ENCODE measurements around the gene GPD2. TPM values are rescaled to one million over a fixed set of nuclear protein-coding genes. Genes with fewer than 3 reads are reported as not detected.
"Not testable (repeated sequence)": the region's sequence is repeated elsewhere in the genome, so short reads cannot be mapped to it uniquely, and the experiment has no call there.

The GPD2 gene
- total RNA-seq, 4 donors from 2014 or later, result 19.5 to 26.0 (median 22.5) TPM

DNA sequence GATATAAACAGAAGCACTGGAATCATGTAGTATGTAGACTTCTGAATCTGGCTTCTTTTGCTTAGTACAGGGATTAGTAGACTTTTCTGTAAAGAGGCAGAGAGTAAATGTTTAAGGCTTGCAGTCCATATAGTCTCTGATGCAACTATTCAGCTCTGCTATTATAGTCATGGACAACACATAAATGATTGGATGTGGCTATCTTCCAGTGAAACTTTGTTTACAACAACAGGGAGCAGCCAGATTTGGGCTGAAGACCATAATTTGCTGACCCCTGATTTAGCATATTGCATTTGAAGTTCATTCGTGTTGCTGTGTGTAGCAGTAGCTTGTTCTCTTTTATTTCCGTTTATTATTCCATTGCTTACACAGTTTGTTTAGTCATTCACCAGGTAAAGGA, 55.0 kb downstream of the GPD2 start:
- Histone ChIP-seq H3K4me3 (no peak overlapping the region), H3K9me3 (no peaks in the 10 kb centered on the region), H3K27me3 (no peaks in the 10 kb centered on the region), H3K36me3 (no peaks in the 10 kb centered on the region), H3K4me1 (peaks cover 0 to 7% (median 4%) of the 10 kb centered on the region in 4 donors), H3K27ac (replicated peaks in 1 of 4) (no peak overlapping the region)
- intact Hi-C loops (cut with DNase I), result no loop called here
- WGBS, result 81% methylated on average over 2 of the region's 2 CpGs
- no peak for DNase-seq (ENCODE audit: extremely low spot score)
- TF ChIP-seq, protein P1, sequence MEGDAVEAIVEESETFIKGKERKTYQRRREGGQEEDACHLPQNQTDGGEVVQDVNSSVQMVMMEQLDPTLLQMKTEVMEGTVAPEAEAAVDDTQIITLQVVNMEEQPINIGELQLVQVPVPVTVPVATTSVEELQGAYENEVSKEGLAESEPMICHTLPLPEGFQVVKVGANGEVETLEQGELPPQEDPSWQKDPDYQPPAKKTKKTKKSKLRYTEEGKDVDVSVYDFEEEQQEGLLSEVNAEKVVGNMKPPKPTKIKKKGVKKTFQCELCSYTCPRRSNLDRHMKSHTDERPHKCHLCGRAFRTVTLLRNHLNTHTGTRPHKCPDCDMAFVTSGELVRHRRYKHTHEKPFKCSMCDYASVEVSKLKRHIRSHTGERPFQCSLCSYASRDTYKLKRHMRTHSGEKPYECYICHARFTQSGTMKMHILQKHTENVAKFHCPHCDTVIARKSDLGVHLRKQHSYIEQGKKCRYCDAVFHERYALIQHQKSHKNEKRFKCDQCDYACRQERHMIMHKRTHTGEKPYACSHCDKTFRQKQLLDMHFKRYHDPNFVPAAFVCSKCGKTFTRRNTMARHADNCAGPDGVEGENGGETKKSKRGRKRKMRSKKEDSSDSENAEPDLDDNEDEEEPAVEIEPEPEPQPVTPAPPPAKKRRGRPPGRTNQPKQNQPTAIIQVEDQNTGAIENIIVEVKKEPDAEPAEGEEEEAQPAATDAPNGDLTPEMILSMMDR (IDR thresholded peaks at IDR 0.05), result no peak
- no peak for TF ChIP-seq EP300 (IDR thresholded peaks at IDR 0.05)
- TF ChIP-seq POLR2A (IDR thresholded peaks at IDR 0.05; ENCODE audit: low read depth), result no peak
- TF ChIP-seq POLR2AphosphoS5 (IDR thresholded peaks at IDR 0.05), result no peak

DNA sequence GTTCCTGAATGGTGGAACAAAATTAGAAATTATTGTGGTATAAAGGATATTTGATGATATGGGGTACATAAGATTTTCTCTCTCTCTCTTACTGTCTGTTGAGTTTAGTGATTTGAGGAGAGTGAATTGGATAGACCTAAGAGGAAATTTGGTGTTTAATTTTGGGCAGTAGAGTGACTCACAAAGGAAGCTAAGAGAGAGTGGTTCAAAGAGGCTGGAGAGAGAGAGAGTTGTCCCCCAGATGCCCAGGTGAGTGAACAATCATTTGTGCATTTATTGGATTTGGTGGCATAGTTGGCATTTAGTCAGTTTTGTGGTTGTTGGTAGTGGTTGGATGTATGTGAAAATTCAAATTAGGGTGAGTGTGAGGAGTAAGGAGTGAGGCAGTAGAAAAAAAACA, 56.8 kb downstream of the GPD2 start:
- no peaks in the 10 kb centered on the region for H3K27me3 ChIP-seq
- H3K9me3 ChIP-seq, result no peaks in the 10 kb centered on the region
- peaks cover 0 to 7% (median 4%) of the 10 kb centered on the region in 4 donors for H3K4me1 ChIP-seq
- no peak overlapping the region for H3K27ac ChIP-seq (replicated peaks in 1 of 4)
- H3K4me3 ChIP-seq, result no peak overlapping the region
- no peaks in the 10 kb centered on the region for H3K36me3 ChIP-seq
- DNase-seq (ENCODE audit: extremely low spot score), result no peak
- intact Hi-C loops (cut with DNase I), result no loop called here
- TF ChIP-seq, protein P1 (IDR thresholded peaks at IDR 0.05), result no peak
- no peak for TF ChIP-seq EP300 (IDR thresholded peaks at IDR 0.05)
- no peak for TF ChIP-seq POLR2AphosphoS5 (IDR thresholded peaks at IDR 0.05)
- no peak for TF ChIP-seq POLR2A (IDR thresholded peaks at IDR 0.05; ENCODE audit: low read depth)

DNA sequence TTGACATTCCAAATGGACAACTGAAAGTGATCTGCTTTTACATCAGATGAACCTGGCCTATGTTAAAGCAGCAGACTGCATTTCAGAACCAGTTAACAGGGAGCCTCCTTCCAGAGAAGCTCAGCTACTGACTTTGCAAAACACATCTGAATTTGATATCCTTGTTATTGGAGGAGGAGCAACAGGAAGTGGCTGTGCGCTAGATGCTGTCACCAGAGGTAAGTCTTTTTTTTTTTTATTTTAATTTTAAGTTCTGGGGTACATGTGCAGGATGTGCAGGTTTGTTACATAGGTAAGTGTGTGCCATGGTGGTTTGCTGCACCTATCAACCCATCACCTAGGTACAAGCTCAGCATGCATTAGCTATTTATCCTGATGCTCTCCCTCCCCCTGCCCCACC, 59.8 kb downstream of the GPD2 start:
- H3K27me3 ChIP-seq; intact Hi-C loops (cut with DNase I); H3K9me3 ChIP-seq; H3K4me1 ChIP-seq; DNase-seq (ENCODE audit: extremely low spot score); H3K36me3 ChIP-seq; H3K27ac ChIP-seq (replicated peaks in 1 of 4); H3K4me3 ChIP-seq: not testable (repeated sequence)
- 85% methylated on average over 1 of the region's 1 CpG for WGBS

DNA sequence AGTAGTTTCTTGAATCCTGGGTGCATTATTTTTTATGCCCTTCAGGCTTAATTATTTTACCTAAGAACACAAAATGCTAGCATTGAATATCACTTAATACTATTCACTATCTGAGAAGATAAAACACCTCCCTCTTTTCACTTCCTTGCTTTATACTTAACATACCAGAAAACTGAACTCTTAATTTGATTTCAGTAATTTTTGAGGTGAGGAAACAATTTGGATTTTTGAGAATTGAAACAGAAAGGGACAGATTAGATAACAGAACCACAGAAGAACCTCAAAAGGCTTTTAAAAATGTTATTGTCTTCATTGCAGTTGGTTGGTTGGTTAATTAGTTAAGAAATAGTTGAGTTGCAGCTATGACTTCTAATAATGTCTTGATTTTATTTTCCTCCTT, 69.5 kb downstream of the GPD2 start:
- no peaks in the 10 kb centered on the region for H3K9me3 ChIP-seq
- H3K36me3 ChIP-seq, result peaks cover 0 to under 1% (median 0%) of the 10 kb centered on the region in 4 donors
- TF ChIP-seq, protein P1 (IDR thresholded peaks at IDR 0.05), result no peak
- TF ChIP-seq EP300 (IDR thresholded peaks at IDR 0.05) (no peak), POLR2A (IDR thresholded peaks at IDR 0.05; ENCODE audit: low read depth) (no peak), POLR2AphosphoS5 (IDR thresholded peaks at IDR 0.05) (no peak)
- DNase-seq (ENCODE audit: extremely low spot score), result no peak
- H3K27me3 ChIP-seq, result no peaks in the 10 kb centered on the region
- intact Hi-C loops (cut with DNase I), result no loop called here
- no peaks in the 10 kb centered on the region for H3K4me1 ChIP-seq
- H3K27ac ChIP-seq (replicated peaks in 1 of 4), result no peak overlapping the region
- no peak overlapping the region for H3K4me3 ChIP-seq

DNA sequence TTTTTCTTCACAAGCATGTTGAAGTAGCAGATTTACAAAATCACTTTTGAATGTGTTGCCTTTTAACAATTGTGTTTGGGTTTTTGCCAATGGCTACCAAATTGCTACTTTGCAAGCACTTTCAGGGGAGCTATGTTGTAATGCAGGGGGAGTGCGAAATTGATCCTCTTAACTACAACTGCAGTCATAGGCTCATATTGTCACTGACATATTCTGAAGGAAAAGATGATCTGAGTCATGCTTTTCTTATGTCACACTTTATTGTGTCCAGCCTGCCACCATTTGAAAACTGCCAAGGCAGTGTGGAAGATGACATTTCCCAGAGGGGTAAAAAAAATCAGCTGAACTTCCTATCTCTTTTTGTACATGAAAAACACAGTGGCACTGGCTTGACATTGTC, 74.9 kb downstream of the GPD2 start:
- DNase-seq (ENCODE audit: extremely low spot score), result no peak
- TF ChIP-seq POLR2AphosphoS5 (IDR thresholded peaks at IDR 0.05), result no peak
- TF ChIP-seq POLR2A (IDR thresholded peaks at IDR 0.05; ENCODE audit: low read depth), result no peak
- TF ChIP-seq EP300 (IDR thresholded peaks at IDR 0.05), result no peak
- TF ChIP-seq, protein P1 (IDR thresholded peaks at IDR 0.05), result no peak
- no peaks in the 10 kb centered on the region for H3K4me1 ChIP-seq
- H3K4me3 ChIP-seq, result no peak overlapping the region
- peaks cover 0 to 31% (median 14%) of the 10 kb centered on the region in 4 donors for H3K36me3 ChIP-seq
- no peaks in the 10 kb centered on the region for H3K9me3 ChIP-seq
- WGBS, result 100% methylated on average over 1 of the region's 1 CpG
- intact Hi-C loops (cut with DNase I), result no loop called here
- no peak overlapping the region for H3K27ac ChIP-seq (replicated peaks in 1 of 4)
- H3K27me3 ChIP-seq, result no peaks in the 10 kb centered on the region
